SU-DHL-6 (cell line): Measurements from ENCODE around the gene OBSCN.

ENCODE experiments used
- H2AFZ ChIP-seq: fragments of 200-600 bp; sonication (generic); 2 replicates; pipeline ENCODE4 v1.6.1; 2014; ENCODE audit warnings: low read depth, mild to moderate bottlenecking, moderate library complexity, mixed read lengths, antibody characterized with exemption, low read length; ENCODE audit not compliant: severe bottlenecking
- H3F3A ChIP-seq: fragments of 200-600 bp; shearing (Covaris generic); 2 replicates; pipeline ENCODE4 v1.6.0; 2016; ENCODE audit warnings: antibody characterized with exemption, mild to moderate bottlenecking; ENCODE audit not compliant: insufficient read depth
- H3K27ac ChIP-seq: fragments of 200-600 bp; sonication (generic); 2 replicates; pipeline ENCODE4 v1.5.1; 2016; ENCODE audit warnings: low read depth, mild to moderate bottlenecking, low read length, moderate library complexity, mixed read lengths
- H3K27me3 ChIP-seq: fragments of 200-600 bp; sonication (generic), shearing (Covaris generic); 2 replicates; pipeline ENCODE4 v1.6.0; 2014; ENCODE audit warnings: mild to moderate bottlenecking, low read length
- H3K36me3 ChIP-seq: fragments of 200-600 bp; sonication (generic); 2 replicates; pipeline ENCODE4 v1.6.1; 2014; ENCODE audit warnings: mild to moderate bottlenecking, low read length, mixed read lengths
- H3K4me2 ChIP-seq: fragments of 300-600, 200-600 bp; shearing (Covaris generic), sonication (generic); 2 replicates; pipeline ENCODE4 v1.6.0; 2014; ENCODE audit warnings: low read length, low read depth, mild to moderate bottlenecking; ENCODE audit not compliant: poor library complexity, severe bottlenecking
- H3K4me3 ChIP-seq: fragments of 200-600 bp; sonication (generic); 2 replicates; pipeline ENCODE4 v1.5.1; 2014; ENCODE audit warnings: antibody characterized with exemption, low read length, mild to moderate bottlenecking, mixed read lengths; ENCODE audit not compliant: insufficient read depth, poor library complexity, severe bottlenecking
- H3K79me2 ChIP-seq: fragments of 200-600 bp; sonication (generic); 2 replicates; pipeline ENCODE4 v1.6.1; 2014; ENCODE audit warnings: mild to moderate bottlenecking, low read length, moderate library complexity; ENCODE audit not compliant: insufficient read depth
- H3K9ac ChIP-seq: fragments of 200-600 bp; sonication (generic); 2 replicates; pipeline ENCODE4 v1.7.0; 2014; ENCODE audit warnings: mild to moderate bottlenecking, low read length
- H3K9me2 ChIP-seq: fragments of 200-600 bp; sonication (generic); replicated peaks from 2 replicates; pipeline ENCODE4 v1.6.1; 2014; ENCODE audit warnings: low read length; ENCODE audit not compliant: insufficient read depth
- H3K9me3 ChIP-seq: fragments of 200-600 bp; sonication (generic); 2 replicates; pipeline ENCODE4 v1.6.1; 2014; ENCODE audit warnings: low read length, mixed read lengths; ENCODE audit not compliant: insufficient read depth
- H4K20me1 ChIP-seq: fragments of 200-600 bp; sonication (generic); 2 replicates; pipeline ENCODE4 v1.6.1; 2014; ENCODE audit warnings: low read depth, mild to moderate bottlenecking, antibody characterized with exemption, low read length, moderate library complexity, mixed read lengths
- EZH2phosphoT487 ChIP-seq: fragments of 200-600 bp; sonication (generic), shearing (Covaris generic); conservative IDR thresholded peaks from 2 replicates; pipeline ENCODE4 v1.6.1; 2018; ENCODE audit warnings: mild to moderate bottlenecking, antibody characterized with exemption, low read length, moderate library complexity, mixed read lengths
- TF ChIP-seq, protein P1 (sequence below): fragments of 200-600 bp; sonication (generic); IDR thresholded peaks from one replicate; pipeline ENCODE4 v1.5.1; 2017; ENCODE audit warnings: antibody characterized with exemption, mild to moderate bottlenecking, low read length, moderate library complexity; ENCODE audit not compliant: insufficient read depth, poor library complexity, severe bottlenecking

OBSCN gene

DNA sequence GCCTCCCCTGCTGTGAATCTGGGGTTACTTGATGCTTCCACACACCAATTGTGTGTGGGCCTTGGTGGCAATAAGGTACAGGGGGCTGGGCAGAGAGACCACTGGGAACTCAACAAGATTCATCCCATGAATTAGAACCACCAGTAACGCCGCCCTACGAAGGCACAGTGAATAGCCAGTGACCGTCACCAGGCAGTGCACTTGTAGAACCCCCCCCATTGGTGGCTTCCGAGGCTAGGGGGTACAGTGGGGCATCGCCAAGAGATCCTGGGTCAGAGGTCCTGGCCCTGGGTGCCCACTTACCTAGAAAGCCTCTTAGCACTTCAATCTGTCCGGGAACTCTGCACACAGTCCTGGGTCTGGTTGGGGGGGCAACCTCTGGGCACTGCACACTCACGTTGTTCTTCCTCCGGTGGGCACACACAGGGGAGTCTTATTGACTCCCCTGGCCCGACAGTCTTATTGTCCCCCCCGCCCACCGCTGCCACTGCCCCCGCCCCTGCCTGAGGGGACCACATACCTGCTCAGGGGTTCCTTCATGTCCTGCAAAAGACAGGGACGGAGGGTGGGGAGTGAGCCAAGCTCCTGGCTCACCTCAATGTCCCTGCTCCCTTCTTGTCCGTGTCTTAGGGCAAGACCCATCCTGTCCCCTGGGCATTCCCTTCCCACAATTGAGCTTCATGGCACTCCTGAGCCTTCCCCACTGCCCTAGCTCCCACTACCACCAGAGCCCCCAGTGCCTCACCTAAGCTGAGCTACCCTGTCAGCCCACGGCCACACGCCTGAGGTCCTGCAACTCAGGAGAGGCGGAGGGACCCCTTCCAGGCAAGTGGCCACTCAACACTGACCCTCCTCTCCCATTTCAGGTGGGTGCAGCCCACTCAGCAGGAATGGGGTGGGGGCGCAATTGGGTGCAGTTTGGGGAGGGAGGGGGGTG is 201.3 kb downstream of the OBSCN start:
- H3K4me2 ChIP-seq = no peak overlapping the region
- H3F3A ChIP-seq = no peaks in the 10 kb centered on the region
- H3K9ac ChIP-seq = no peak overlapping the region

DNA sequence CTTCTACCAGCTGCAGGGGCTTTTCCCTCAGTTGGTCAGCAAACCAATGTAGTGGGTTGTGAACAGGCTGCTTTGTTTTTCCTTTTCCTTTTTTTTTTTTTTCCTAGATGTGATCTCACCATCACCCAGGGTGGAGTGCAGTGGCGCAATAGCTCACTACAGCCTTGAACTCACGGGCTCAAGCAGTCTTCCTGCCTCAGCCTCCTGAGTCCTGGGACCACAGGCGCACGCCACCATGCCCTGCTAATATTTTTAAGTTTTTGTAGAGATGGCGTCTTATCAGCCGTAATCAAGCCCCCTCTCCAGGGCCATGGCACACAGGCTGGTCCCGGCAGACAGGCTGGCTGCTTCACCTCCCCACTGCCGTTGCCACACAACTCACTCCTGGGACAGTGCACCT is 202.2 kb downstream of the OBSCN start:
- H3K79me2 ChIP-seq = peaks cover 19% of the 10 kb centered on the region
- H3K9ac ChIP-seq = no peak overlapping the region
- H4K20me1 ChIP-seq = peaks cover 6% of the 10 kb centered on the region; the same call in 1 of the 2 replicates
- no peak overlapping the region for H2AFZ ChIP-seq
- no peaks in the 10 kb centered on the region for H3K9me2 ChIP-seq
- H3F3A ChIP-seq = no peaks in the 10 kb centered on the region
- no peak overlapping the region for H3K27ac ChIP-seq
- H3K9me3 ChIP-seq = no peaks in the 10 kb centered on the region
- no peaks in the 10 kb centered on the region for H3K36me3 ChIP-seq
- no peaks in the 10 kb centered on the region for H3K27me3 ChIP-seq
- TF ChIP-seq, protein P1, sequence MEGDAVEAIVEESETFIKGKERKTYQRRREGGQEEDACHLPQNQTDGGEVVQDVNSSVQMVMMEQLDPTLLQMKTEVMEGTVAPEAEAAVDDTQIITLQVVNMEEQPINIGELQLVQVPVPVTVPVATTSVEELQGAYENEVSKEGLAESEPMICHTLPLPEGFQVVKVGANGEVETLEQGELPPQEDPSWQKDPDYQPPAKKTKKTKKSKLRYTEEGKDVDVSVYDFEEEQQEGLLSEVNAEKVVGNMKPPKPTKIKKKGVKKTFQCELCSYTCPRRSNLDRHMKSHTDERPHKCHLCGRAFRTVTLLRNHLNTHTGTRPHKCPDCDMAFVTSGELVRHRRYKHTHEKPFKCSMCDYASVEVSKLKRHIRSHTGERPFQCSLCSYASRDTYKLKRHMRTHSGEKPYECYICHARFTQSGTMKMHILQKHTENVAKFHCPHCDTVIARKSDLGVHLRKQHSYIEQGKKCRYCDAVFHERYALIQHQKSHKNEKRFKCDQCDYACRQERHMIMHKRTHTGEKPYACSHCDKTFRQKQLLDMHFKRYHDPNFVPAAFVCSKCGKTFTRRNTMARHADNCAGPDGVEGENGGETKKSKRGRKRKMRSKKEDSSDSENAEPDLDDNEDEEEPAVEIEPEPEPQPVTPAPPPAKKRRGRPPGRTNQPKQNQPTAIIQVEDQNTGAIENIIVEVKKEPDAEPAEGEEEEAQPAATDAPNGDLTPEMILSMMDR = no peak
- no peak for TF ChIP-seq EZH2phosphoT487
- H3K4me2 ChIP-seq = no peak overlapping the region
- H3K4me3 ChIP-seq = no peak overlapping the region

More for the DNA sequence above, 201.3 kb downstream of the OBSCN start:
- Histone ChIP-seq H2AFZ (no peak overlapping the region), H3K79me2 (peaks cover 28% of the 10 kb centered on the region), H3K9me2 (no peaks in the 10 kb centered on the region), H3K4me3 (no peak overlapping the region), H3K9me3 (no peaks in the 10 kb centered on the region), H4K20me1 (peaks cover 12% of the 10 kb centered on the region; the same call in 1 of the 2 replicates), H3K27ac (no peak overlapping the region), H3K27me3 (no peaks in the 10 kb centered on the region), H3K36me3 (no peaks in the 10 kb centered on the region)
- TF ChIP-seq EZH2phosphoT487 = no peak
- TF ChIP-seq, protein P1 = no peak

DNA sequence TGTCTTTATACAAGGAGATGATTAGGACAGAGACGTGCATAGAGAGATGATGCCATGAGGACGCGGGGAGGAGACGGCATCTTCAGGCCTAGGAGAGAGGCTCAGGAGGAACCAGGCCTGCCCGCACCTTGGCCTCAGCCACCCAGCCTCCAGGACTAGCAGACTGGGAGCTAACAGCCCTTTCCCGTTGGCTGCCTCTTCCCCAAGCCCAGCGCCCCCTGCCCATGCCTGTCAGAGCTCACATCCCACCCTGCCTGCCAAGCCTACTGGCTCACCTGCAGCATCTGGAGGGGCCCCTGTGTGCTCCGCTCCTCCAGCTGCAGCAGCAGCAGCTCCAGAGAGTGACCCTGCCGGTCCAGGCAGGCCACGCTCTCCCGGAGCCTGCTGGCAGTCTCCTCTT is 202.8 kb downstream of the OBSCN start:
- Histone ChIP-seq H3K9me2 (no peaks in the 10 kb centered on the region), H2AFZ (no peak overlapping the region), H3K27me3 (no peaks in the 10 kb centered on the region), H3K9ac (no peak overlapping the region), H3K4me2 (no peak overlapping the region), H3K9me3 (no peaks in the 10 kb centered on the region), H4K20me1 (peaks cover under 1% of the 10 kb centered on the region; the same call in 1 of the 2 replicates), H3F3A (no peaks in the 10 kb centered on the region), H3K4me3 (no peak overlapping the region), H3K79me2 (peaks cover 12% of the 10 kb centered on the region), H3K27ac (no peak overlapping the region), H3K36me3 (no peaks in the 10 kb centered on the region)
- TF ChIP-seq, protein P1 = no peak
- TF ChIP-seq EZH2phosphoT487 = no peak
